Mesenchymal stem cell (in vitro differentiated cells and primary cell): ENCODE measurements around the gene NOM1.

Experiments
- DNase-seq: peaks from one replicate; pipeline ENCODE4 v3.0.0-alpha.2; 2013
- H2AFZ ChIP-seq: one replicate; pipeline ENCODE4 v1.6.1; 2013; ENCODE audit warnings: low read depth, mild to moderate bottlenecking, control low read depth, inconsistent platforms, low read length, moderate library complexity
- H2AK5ac ChIP-seq: 2 replicates; pipeline ENCODE4 v1.6.1; 2013; ENCODE audit warnings: low read length, moderate library complexity, mild to moderate bottlenecking, inconsistent platforms; ENCODE audit not compliant: severe bottlenecking
- H2BK120ac ChIP-seq: one replicate; pipeline ENCODE4 v1.6.1; 2013; ENCODE audit warnings: low read depth, mild to moderate bottlenecking, inconsistent platforms, low read length, moderate library complexity
- H2BK12ac ChIP-seq, 2 experiments: one replicate each; pipeline ENCODE4 v1.6.1; 2013; ENCODE audit warnings: inconsistent platforms in 2 of 2, low read length in 2 of 2, mild to moderate bottlenecking in 2 of 2, moderate library complexity in 2 of 2, control low read depth in 1 of 2
- H2BK15ac ChIP-seq: one replicate; pipeline ENCODE4 v1.6.1; 2013; ENCODE audit warnings: mild to moderate bottlenecking, low read depth, inconsistent platforms; ENCODE audit not compliant: poor library complexity, severe bottlenecking
- H2BK5ac ChIP-seq: 2 replicates; pipeline ENCODE4 v1.6.1; 2013; ENCODE audit warnings: low read depth, mild to moderate bottlenecking, low read length, control low read depth, inconsistent platforms; ENCODE audit not compliant: poor library complexity, severe bottlenecking
- H3K14ac ChIP-seq, 2 experiments: one replicate each; pipeline ENCODE4 v1.6.1; 2013; ENCODE audit warnings: inconsistent platforms in 2 of 2, low read length in 2 of 2, control low read depth in 1 of 2, mild to moderate bottlenecking in 1 of 2, moderate library complexity in 1 of 2
- H3K18ac ChIP-seq, 2 experiments: one replicate each; pipeline ENCODE4 v1.6.1; 2013; ENCODE audit warnings: inconsistent platforms in 2 of 2, low read length in 2 of 2, control low read depth in 1 of 2, low read depth in 1 of 2, mild to moderate bottlenecking in 1 of 2
- H3K23ac ChIP-seq, 2 experiments: one replicate each; pipeline ENCODE4 v1.6.1; 2013; ENCODE audit warnings: inconsistent platforms in 2 of 2, low read length in 2 of 2, mild to moderate bottlenecking in 2 of 2, moderate library complexity in 2 of 2, control low read depth in 1 of 2
- H3K27ac ChIP-seq: 2 replicates; pipeline ENCODE4 v1.5.1; 2013; ENCODE audit warnings: mild to moderate bottlenecking, moderate library complexity, low read length, control low read depth, inconsistent platforms; ENCODE audit not compliant: poor library complexity, severe bottlenecking
- H3K27me3 ChIP-seq, 2 experiments: 2 replicates each; pipeline versions ENCODE4 v1.6.1 to v1.7.0; 2013; ENCODE audit warnings: low read length in 2 of 2, mild to moderate bottlenecking in 2 of 2, moderate library complexity in 2 of 2, control low read depth in 1 of 2, inconsistent platforms in 1 of 2; ENCODE audit not compliant: control insufficient read depth in 1 of 2, insufficient read depth in 1 of 2
- H3K36me3 ChIP-seq, 2 experiments: 2 replicates each; pipeline versions ENCODE4 v1.6.1 to v1.7.0; 2013; ENCODE audit warnings: low read length in 2 of 2, control low read depth in 1 of 2, inconsistent platforms in 1 of 2, low read depth in 1 of 2, mild to moderate bottlenecking in 1 of 2; ENCODE audit not compliant: insufficient read depth in 2 of 2, control insufficient read depth in 1 of 2
- H3K4ac ChIP-seq, 2 experiments: one replicate each; pipeline ENCODE4 v1.6.1; 2013; ENCODE audit warnings: inconsistent platforms in 2 of 2, low read length in 2 of 2, mild to moderate bottlenecking in 2 of 2, moderate library complexity in 2 of 2, control low read depth in 1 of 2, low read depth in 1 of 2
- H3K4me1 ChIP-seq: 2 replicates; pipeline ENCODE4 v1.6.1; 2013; ENCODE audit warnings: low read depth, low read length, control low read depth; ENCODE audit not compliant: control insufficient read depth, insufficient read depth
- H3K4me2 ChIP-seq: 2 replicates; pipeline ENCODE4 v1.6.1; 2013; ENCODE audit warnings: low read length, mild to moderate bottlenecking, inconsistent platforms; ENCODE audit not compliant: poor library complexity, severe bottlenecking
- H3K4me3 ChIP-seq, 2 experiments: 2 replicates each; pipeline versions ENCODE4 v1.5.1 to v1.7.0; 2013; ENCODE audit warnings: low read length in 2 of 2, mild to moderate bottlenecking in 2 of 2, control low read depth in 1 of 2, low read depth in 1 of 2; ENCODE audit not compliant: insufficient read depth in 1 of 2
- H3K79me1 ChIP-seq: replicated peaks from 2 replicates; pipeline ENCODE4 v1.6.1; 2013; ENCODE audit warnings: mild to moderate bottlenecking, control low read depth, low read length, inconsistent platforms; ENCODE audit not compliant: poor library complexity, severe bottlenecking
- H3K9ac ChIP-seq: 2 replicates; pipeline ENCODE4 v1.7.0; 2013; ENCODE audit warnings: mild to moderate bottlenecking, low read length, moderate library complexity
- H3K9me3 ChIP-seq: 2 replicates; pipeline ENCODE4 v1.7.0; 2013; ENCODE audit warnings: mild to moderate bottlenecking, low read length; ENCODE audit not compliant: control insufficient read depth
- H4K8ac ChIP-seq: one replicate; pipeline ENCODE4 v1.6.1; 2013; ENCODE audit warnings: inconsistent platforms, mild to moderate bottlenecking, low read length, moderate library complexity
- H4K91ac ChIP-seq: one replicate; pipeline ENCODE4 v1.6.1; 2013; ENCODE audit warnings: mild to moderate bottlenecking, low read length, inconsistent platforms
- WGBS: methylation state at CpG from one replicate; pipeline ENCODE4 v1.1.7; 2013; ENCODE audit warnings: mixed read lengths; 5-methylcytosine and 5-hydroxymethylcytosine counted together

The NOM1 gene

DNA sequence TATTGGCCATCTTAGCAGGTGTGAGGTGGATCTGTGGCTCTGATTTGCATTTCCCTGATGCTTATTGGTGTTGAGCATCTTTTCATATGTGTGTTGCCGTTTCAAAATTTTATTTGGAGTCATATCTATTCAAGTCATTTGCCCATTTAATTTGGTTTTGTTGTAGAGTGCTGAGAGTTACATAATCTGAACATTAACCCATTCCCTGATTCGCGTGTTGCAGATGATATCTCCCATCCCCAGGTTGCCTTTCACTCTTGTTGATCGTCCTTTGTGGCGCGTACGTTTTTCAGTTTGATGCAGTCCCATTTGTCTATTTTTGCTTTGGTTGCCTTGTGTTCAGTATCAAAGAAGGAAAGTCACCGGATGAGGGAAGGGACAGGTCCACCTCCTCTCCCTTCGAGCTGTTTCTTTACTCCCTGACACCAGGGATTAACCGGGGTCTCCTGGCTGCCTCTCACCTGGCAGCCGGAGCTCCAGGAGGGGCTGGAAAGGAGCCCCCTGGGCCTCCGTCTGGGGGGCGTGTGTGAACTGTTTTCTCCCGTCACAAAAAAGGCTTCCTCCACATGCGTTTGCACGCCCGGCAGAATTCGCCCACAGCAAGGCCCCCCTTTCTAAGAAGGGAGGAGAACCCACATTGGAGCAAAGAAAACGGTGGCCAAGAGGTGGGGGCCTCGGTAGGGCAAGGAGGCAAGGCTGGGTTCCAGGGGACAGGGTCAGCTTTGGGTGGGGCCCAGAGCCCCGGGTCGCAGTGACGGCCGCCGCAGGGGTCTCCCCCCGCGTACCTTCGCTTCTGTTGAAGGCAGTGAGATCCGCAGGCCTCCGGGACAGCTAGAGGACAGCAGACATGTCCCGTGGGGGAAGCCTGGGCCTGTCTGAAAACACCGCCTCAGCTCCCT is 52.7 kb downstream of the NOM1 start:
- H2AFZ ChIP-seq, result no peak overlapping the region
- H2AK5ac ChIP-seq, result no peak overlapping the region
- H3K23ac ChIP-seq, result no peak overlapping the region
- no peak overlapping the region for H3K14ac ChIP-seq
- no peak overlapping the region for H3K4me2 ChIP-seq
- no peak overlapping the region for H3K18ac ChIP-seq
- H2BK5ac ChIP-seq, result no peak overlapping the region
- H3K4ac ChIP-seq, result no peak overlapping the region
- no peak overlapping the region for H3K4me3 ChIP-seq
- H3K9me3 ChIP-seq, result peaks cover 3% of the 10 kb centered on the region
- WGBS, result 6% methylated on average over 27 of the region's 32 CpGs
- H2BK120ac ChIP-seq, result no peak overlapping the region
- H3K27ac ChIP-seq, result no peak overlapping the region
- H3K79me1 ChIP-seq, result no peaks in the 10 kb centered on the region
- H3K36me3 ChIP-seq, result no peaks in the 10 kb centered on the region
- no peak overlapping the region for H3K9ac ChIP-seq
- H4K8ac ChIP-seq, result no peak overlapping the region
- peaks cover 90 to 94% of the 10 kb centered on the region in 2 experiments for H3K27me3 ChIP-seq
- H3K4me1 ChIP-seq, result peaks cover 39% of the 10 kb centered on the region
- DNase-seq, result no peak
- no peak overlapping the region for H2BK12ac ChIP-seq
- H4K91ac ChIP-seq, result no peak overlapping the region
- no peak overlapping the region for H2BK15ac ChIP-seq

DNA sequence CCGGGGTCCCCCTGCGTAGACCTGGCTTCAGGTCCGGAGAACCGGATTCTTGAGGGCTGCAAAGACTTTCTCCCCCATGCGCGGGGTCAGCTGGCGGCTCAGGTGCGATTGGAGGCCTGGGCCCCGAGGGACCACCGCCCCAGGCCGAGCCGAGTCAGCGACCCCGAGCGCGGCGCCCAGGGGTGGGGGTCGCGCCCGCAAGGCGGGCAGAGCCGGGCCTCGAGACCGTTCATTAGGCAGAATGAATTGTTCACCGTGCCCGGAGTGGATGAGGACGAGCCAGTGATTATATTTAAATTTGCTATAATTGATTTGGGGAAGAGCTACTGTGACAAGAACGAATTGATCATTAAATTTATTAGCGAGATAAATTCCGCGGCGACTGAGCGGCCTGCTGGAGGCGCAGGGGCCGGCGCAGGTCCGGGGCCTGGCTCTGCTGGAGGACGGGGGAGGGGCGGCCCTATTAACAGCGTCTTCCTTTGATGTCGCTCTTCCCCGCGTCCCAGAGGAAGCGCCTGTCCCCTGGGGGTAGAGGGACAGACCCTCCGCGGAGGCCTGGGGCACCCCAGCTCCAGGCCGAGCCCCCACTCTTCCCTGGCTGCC is 53.4 kb downstream of the NOM1 start:
- Histone ChIP-seq H3K9me3 (no peaks in the 10 kb centered on the region), H4K8ac (no peak overlapping the region), H2BK15ac (no peak overlapping the region), H3K79me1 (no peaks in the 10 kb centered on the region), H3K27me3 (peaks cover 93 to 94% of the 10 kb centered on the region in 2 experiments), H3K4ac (no peak overlapping the region), H3K18ac (no peak overlapping the region), H2AK5ac (no peak overlapping the region), H3K4me3 (no peak overlapping the region), H3K36me3 (no peaks in the 10 kb centered on the region), H3K4me1 (peaks cover 39% of the 10 kb centered on the region), H2BK12ac (no peak overlapping the region), H4K91ac (no peak overlapping the region), H2BK120ac (no peak overlapping the region), H3K4me2 (no peak overlapping the region), H2AFZ (no peak overlapping the region), H3K14ac (no peak overlapping the region), H3K23ac (peak overlapping the region in 1 of 2 experiments; percentile 68), H2BK5ac (no peak overlapping the region), H3K27ac (no peak overlapping the region), H3K9ac (no peak overlapping the region)
- 2% methylated on average over 47 of the region's 47 CpGs for WGBS
- no peak for DNase-seq

DNA sequence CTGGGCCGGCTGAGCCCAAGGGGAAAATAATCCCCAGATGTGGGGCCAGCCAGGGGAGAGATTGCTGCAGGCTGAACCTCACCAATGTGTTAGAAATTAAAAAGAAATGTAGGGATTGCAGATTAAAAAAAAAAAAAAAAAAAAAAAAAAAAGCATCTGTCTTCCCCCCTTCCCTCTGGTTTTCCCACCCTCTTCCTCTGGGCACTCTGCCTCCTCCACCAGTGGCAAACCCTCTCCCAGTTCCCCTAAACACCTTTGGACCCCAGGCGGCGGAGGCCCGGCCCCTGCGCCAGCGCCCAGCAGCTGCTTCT is 53.9 kb downstream of the NOM1 start:
- no peak overlapping the region for H3K23ac ChIP-seq
- H2BK15ac ChIP-seq, result no peak overlapping the region
- no peak overlapping the region for H3K9ac ChIP-seq
- H2BK5ac ChIP-seq, result no peak overlapping the region
- no peaks in the 10 kb centered on the region for H3K9me3 ChIP-seq
- H2AFZ ChIP-seq, result no peak overlapping the region
- no peak overlapping the region for H2BK12ac ChIP-seq
- H3K14ac ChIP-seq, result no peak overlapping the region
- no peak overlapping the region for H3K27ac ChIP-seq
- H3K18ac ChIP-seq, result no peak overlapping the region
- no peak overlapping the region for H2AK5ac ChIP-seq
- DNase-seq, result no peak
- H3K4ac ChIP-seq, result no peak overlapping the region
- no peaks in the 10 kb centered on the region for H3K79me1 ChIP-seq
- peaks cover 93 to 94% of the 10 kb centered on the region in 2 experiments for H3K27me3 ChIP-seq
- H4K91ac ChIP-seq, result no peak overlapping the region
- no peak overlapping the region for H4K8ac ChIP-seq
- peaks cover 39% of the 10 kb centered on the region for H3K4me1 ChIP-seq
- peak overlapping the region; percentile 35 for H3K4me2 ChIP-seq
- H3K4me3 ChIP-seq, result no peak overlapping the region
- no peaks in the 10 kb centered on the region for H3K36me3 ChIP-seq
- no peak overlapping the region for H2BK120ac ChIP-seq
- 0% methylated on average over 1 of the region's 6 CpGs for WGBS

DNA sequence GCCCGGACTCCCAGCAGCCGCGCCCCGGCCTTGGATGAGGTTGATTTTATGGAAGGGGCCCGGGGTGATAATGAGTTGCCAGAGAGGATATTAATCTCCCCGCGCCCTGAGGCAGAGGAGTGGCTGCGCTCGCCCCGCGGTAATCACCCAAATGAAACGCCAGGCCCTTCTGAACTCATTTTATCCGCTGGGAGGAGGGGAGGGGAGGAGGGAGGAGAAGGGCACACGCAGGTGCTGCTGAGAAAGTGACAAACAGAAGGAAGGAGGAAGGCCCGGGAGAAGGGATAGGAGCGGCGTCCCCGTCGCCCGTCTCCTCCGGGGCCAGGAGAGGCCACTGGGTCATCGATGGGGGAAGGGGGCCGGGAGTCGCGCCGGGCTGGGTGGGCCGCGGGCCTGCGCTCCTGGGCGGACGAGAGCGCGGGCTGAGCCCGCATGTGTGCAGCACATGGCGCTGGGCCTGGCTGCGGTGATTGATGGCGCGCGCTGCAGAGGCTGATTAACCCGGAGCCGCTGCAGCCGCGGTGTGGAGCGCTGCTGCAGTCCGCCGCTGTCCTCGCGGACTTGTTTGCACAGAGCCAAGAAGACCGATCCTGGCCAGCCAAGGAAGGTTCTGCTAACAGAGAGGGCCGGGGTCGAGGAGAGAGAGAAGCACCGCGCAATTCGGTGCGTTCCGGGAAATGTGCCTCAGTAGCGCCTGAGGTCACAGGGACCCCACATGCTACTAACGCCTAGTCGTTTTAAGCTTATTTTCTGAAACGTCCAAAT is 54.4 kb downstream of the NOM1 start:
- H3K4me3 ChIP-seq, result peak overlapping the region in 1 of 2 experiments; percentile 52
- no peak overlapping the region for H2BK5ac ChIP-seq
- peak overlapping the region; percentile 65 for H2AFZ ChIP-seq
- no peak overlapping the region for H2BK12ac ChIP-seq
- DNase-seq, result peak; percentile 33
- H2BK120ac ChIP-seq, result no peak overlapping the region
- no peaks in the 10 kb centered on the region for H3K36me3 ChIP-seq
- WGBS, result 1% methylated on average over 59 of the region's 60 CpGs
- no peaks in the 10 kb centered on the region for H3K79me1 ChIP-seq
- no peak overlapping the region for H4K8ac ChIP-seq
- no peak overlapping the region for H3K14ac ChIP-seq
- no peak overlapping the region for H4K91ac ChIP-seq
- H3K4ac ChIP-seq, result no peak overlapping the region
- H3K4me2 ChIP-seq, result peak overlapping the region; percentile 35
- H3K27ac ChIP-seq, result no peak overlapping the region
- no peak overlapping the region for H3K9ac ChIP-seq
- no peak overlapping the region for H2BK15ac ChIP-seq
- H3K9me3 ChIP-seq, result no peaks in the 10 kb centered on the region
- H3K27me3 ChIP-seq, result peaks cover 93 to 94% of the 10 kb centered on the region in 2 experiments
- peaks cover 43% of the 10 kb centered on the region for H3K4me1 ChIP-seq
- H3K18ac ChIP-seq, result no peak overlapping the region
- peak overlapping the region in 1 of 2 experiments; percentile 55 for H3K23ac ChIP-seq
- H2AK5ac ChIP-seq, result no peak overlapping the region
